Astrocyte of the cerebellum (primary cell): ENCODE results near the gene TUBA1A.
"Not testable (repeated sequence)": the region's sequence is repeated elsewhere in the genome, so short reads cannot be mapped to it uniquely, and the experiment has no call there.

Source experiments
- DNase-seq: peaks from one replicate; pipeline ENCODE4 v3.0.0-alpha.2; 2011; ENCODE audit warnings: low read depth
- H3K4me3 ChIP-seq: 2 replicates; pipeline ENCODE4 v1.5.1; 2011; ENCODE audit warnings: mild to moderate bottlenecking, low read depth, low read length, moderate library complexity
- CTCF ChIP-seq: IDR thresholded peaks from 2 replicates; pipeline ENCODE4 v1.5.1; 2012; ENCODE audit warnings: low read length, low read depth, moderate library complexity, mild to moderate bottlenecking; ENCODE audit errors: missing control alignments
- in situ Hi-C: cut with HindIII; loops from 2 replicates; pipeline ENCODE4 v1.10.0; 2017; ENCODE audit warnings: low sequenced_read_pairs

The TUBA1A gene

GRCh38 chr12:49190974-49191373 lies 2.1 kb upstream of the TUBA1A start:
- no peak overlapping the region for H3K4me3 ChIP-seq
- TF ChIP-seq CTCF: no peak
- in situ Hi-C loops: no loop called here
- DNase-seq: no peak

GRCh38 chr12:49189731-49190716 lies 1.1 kb upstream of the TUBA1A start:
- peak overlapping the region; percentile 100 for H3K4me3 ChIP-seq
- DNase-seq: no peak
- no peak for TF ChIP-seq CTCF
- in situ Hi-C loops: no loop called here

- no peak for TF ChIP-seq CTCF
- no peak for DNase-seq
- peak overlapping the region; percentile 100 for H3K4me3 ChIP-seq
- in situ Hi-C loops: no loop called here
Measured at GRCh38 chr12:49188201-49188915, 522 bp downstream of the TUBA1A start.

- DNase-seq: no peak
- TF ChIP-seq CTCF: no peak
- H3K4me3 ChIP-seq: peak overlapping the region; percentile 100
- in situ Hi-C loops: no loop called here
Measured at GRCh38 chr12:49187184-49187583, 1.7 kb downstream of the TUBA1A start.

- peak overlapping the region; percentile 100 for H3K4me3 ChIP-seq
- in situ Hi-C loops, DNase-seq: not testable (repeated sequence)
Measured at GRCh38 chr12:49186307-49186706, 2.6 kb downstream of the TUBA1A start.

- H3K4me3 ChIP-seq, DNase-seq, in situ Hi-C loops: not testable (repeated sequence)
Measured at GRCh38 chr12:49184697-49185096, 4.2 kb downstream of the TUBA1A start.

GRCh38 chr12:49183214-49183950 lies 5.5 kb downstream of the TUBA1A start:
- DNase-seq, H3K4me3 ChIP-seq, in situ Hi-C loops: not testable (repeated sequence)
